ENCODE data around the gene C9.

C9 gene

DNA sequence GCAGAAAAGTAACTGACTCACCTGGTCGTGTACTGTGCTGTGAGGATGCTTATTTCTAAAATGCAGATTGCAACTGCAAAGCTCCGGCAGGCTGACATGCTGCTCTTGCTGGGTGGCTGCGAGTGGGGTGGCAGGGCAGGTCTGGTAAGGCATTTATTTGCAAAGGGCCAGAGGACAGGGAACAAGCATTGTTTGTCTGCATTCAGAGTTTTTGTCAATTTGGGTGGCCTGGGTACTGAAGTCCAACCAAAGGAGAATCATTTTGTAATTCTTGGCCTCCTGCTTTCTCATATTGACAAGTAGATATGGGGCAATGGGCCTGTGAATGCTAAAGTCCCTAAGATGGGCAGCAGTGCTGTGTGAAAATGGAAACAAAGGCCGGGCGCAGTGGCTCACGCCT lies at the start of gene C9:
Gene C9 (minus strand): TSS at position 129 of the 400 bp plus-strand sequence. CDS start 31 bp downstream, at position 98.
- no peak within 1 kb of the TSS for H3K4me3 ChIP-seq
- TF ChIP-seq, protein P1, sequence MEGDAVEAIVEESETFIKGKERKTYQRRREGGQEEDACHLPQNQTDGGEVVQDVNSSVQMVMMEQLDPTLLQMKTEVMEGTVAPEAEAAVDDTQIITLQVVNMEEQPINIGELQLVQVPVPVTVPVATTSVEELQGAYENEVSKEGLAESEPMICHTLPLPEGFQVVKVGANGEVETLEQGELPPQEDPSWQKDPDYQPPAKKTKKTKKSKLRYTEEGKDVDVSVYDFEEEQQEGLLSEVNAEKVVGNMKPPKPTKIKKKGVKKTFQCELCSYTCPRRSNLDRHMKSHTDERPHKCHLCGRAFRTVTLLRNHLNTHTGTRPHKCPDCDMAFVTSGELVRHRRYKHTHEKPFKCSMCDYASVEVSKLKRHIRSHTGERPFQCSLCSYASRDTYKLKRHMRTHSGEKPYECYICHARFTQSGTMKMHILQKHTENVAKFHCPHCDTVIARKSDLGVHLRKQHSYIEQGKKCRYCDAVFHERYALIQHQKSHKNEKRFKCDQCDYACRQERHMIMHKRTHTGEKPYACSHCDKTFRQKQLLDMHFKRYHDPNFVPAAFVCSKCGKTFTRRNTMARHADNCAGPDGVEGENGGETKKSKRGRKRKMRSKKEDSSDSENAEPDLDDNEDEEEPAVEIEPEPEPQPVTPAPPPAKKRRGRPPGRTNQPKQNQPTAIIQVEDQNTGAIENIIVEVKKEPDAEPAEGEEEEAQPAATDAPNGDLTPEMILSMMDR (IDR thresholded peaks at IDR 0.05), result no peak
- H3K27ac ChIP-seq, result no peak within 1 kb of the TSS
- DNase-seq (ENCODE audit: low spot score), result no peak

- no peak for DNase-seq (ENCODE audit: low spot score)
- TF ChIP-seq, protein P1 (IDR thresholded peaks at IDR 0.05), result no peak
- Histone ChIP-seq H3K4me3 (no peak overlapping the region), H3K27ac (no peak overlapping the region)
Measured at GRCh38 chr5:39413771-39414170, 49.5 kb upstream of the C9 start.

GRCh38 chr5:39412721-39413394 lies 48.6 kb upstream of the C9 start:
- Histone ChIP-seq H3K27ac (peak overlapping the region in 1 of 2 donors; percentile 54), H3K4me3 (no peak overlapping the region)
- DNase-seq (ENCODE audit: low spot score), result no peak
- TF ChIP-seq, protein P1 (IDR thresholded peaks at IDR 0.05), result no peak

DNA sequence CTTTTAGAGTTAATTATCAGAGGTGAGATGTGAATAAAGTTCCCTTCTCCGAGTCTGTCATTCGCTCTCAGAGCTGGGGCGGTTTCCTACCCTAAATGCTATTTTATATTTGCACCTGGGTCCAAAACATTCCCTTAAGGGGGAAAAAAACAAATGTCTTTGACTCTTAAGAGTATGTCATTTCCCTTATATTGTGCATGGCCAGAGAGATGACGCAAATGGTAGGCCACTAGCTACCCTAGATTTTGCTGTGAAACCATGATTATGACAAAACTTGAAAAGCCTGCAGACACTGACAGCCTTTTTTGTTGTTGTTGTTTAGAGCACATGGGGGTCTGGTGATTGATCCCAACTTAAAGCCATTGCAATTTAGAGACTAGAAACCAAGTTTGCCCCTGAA lies 47.7 kb upstream of the C9 start:
- peak overlapping the region; percentile 55 to 83 for H3K27ac ChIP-seq
- H3K4me3 ChIP-seq, result no peak overlapping the region
- TF ChIP-seq, protein P1 (IDR thresholded peaks at IDR 0.05), result no peak
- no peak for DNase-seq (ENCODE audit: low spot score)

DNA sequence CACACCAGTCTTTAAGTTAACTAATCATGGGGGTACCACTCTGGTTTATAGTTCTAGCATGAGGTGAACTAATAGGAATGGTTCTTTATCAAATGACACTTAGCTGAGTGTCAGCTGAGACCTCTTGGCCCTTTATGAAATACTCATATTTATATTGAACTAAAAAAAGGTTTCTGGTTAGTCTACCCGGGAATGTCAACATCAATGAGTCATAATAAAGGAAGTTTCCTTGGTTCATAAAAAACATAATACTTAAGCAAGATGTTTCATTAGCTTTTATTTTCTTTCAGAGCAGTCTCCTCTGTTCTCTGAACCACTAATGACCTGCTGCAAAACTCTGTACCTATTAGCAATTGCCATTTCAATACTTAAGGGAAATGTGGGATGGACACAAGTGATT lies 46.8 kb upstream of the C9 start:
- DNase-seq (ENCODE audit: low spot score), result no peak
- TF ChIP-seq, protein P1 (IDR thresholded peaks at IDR 0.05), result no peak
- H3K27ac ChIP-seq, result peak overlapping the region; percentile 55 to 83
- H3K4me3 ChIP-seq, result peak overlapping the region; percentile 25

GRCh38 chr5:39409033-39409432 lies 44.7 kb upstream of the C9 start:
- DNase-seq (ENCODE audit: low spot score), result no peak
- TF ChIP-seq, protein P1 (IDR thresholded peaks at IDR 0.05), result no peak
- no peak overlapping the region for H3K4me3 ChIP-seq
- H3K27ac ChIP-seq, result peak overlapping the region; percentile 28 to 35
